OCI-LY7 (cell line): Measurements from ENCODE around the gene MACROD1.

Experiments used
- CTCF ChIP-seq: fragments of 200-600 bp; sonication (generic); conservative IDR thresholded peaks from 2 replicates; pipeline ENCODE4 v1.5.1; 2014; ENCODE audit warnings: mild to moderate bottlenecking, antibody characterized with exemption, low read length, moderate library complexity, mixed read lengths
- EZH2phosphoT487 ChIP-seq: fragments of 200-600 bp; sonication (generic); IDR thresholded peaks from 2 replicates; pipeline ENCODE4 v1.6.1; 2018; ENCODE audit warnings: low read depth, borderline replicate concordance, mild to moderate bottlenecking, mixed run types, antibody characterized with exemption, low read length, moderate library complexity, mixed read lengths

GRCh38 chr11:64103277-64103985, 62.5 kb downstream of the MACROD1 start:
- TF ChIP-seq CTCF: no peak
- no peak for TF ChIP-seq EZH2phosphoT487
